Activated naive CD8-positive, alpha-beta T cell treated with anti-CD3 and anti-CD28 coated beads, Interleukin-2, amount 50 U/mL, for 24 hours (primary cell): ENCODE measurements around the gene TENM4.
A peak's percentile ranks its signal among the peaks of the same experiment; 100 is the strongest.

Experiments used
- ATAC-seq: fragments of 150-1000 bp; cut with Tn5 transposase; one replicate; pipeline ENCODE4 v1.10.0; 2021
- DNase-seq: peaks from one replicate; pipeline ENCODE4 v3.0.0; 2021
- H3K27ac Mint-ChIP-seq: one replicate; pipeline ENCODE4 v1.8.0; 2021; ENCODE audit warnings: mild to moderate bottlenecking, mixed read lengths
- H3K27me3 Mint-ChIP-seq: one replicate; pipeline ENCODE4 v1.8.0; 2021; ENCODE audit warnings: mixed read lengths
- H3K36me3 Mint-ChIP-seq: one replicate; pipeline ENCODE4 v1.8.0; 2021; ENCODE audit warnings: low read depth, mixed read lengths
- H3K4me1 Mint-ChIP-seq: one replicate; pipeline ENCODE4 v1.8.0; 2021; ENCODE audit warnings: mixed read lengths
- H3K4me3 Mint-ChIP-seq: one replicate; pipeline ENCODE4 v1.8.0; 2021; ENCODE audit warnings: mild to moderate bottlenecking, moderate library complexity, mixed read lengths
- H3K9me3 Mint-ChIP-seq: one replicate; pipeline ENCODE4 v1.8.0; 2021; ENCODE audit warnings: mixed read lengths

TENM4 gene

DNA sequence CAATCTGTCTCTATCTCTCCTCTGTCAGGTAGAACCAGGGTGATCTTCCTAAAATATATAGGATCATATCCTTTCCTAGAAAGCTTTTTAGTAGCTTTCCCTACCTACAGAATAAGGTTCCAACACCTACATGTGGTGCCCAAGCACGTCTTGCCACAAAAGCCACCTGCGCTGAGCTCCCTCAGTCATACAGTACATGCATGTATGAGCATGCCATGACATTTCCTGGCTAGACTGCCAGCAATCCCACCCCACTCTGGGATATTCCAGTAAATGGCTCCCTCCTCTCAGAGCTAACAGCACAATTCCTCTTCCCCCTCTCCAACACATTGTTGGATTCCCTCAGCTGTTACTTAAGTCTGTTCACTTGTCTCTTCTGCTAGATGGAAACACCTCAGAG lies 398.0 kb downstream of the TENM4 start:
- no peak for DNase-seq
- Mint-ChIP-seq H3K9me3 (no peaks in the 10 kb centered on the region), H3K27ac (no peak overlapping the region), H3K36me3 (no peaks in the 10 kb centered on the region), H3K4me3 (no peak overlapping the region), H3K27me3 (peaks cover 6% of the 10 kb centered on the region), H3K4me1 (no peaks in the 10 kb centered on the region)
- no peak for ATAC-seq

DNA sequence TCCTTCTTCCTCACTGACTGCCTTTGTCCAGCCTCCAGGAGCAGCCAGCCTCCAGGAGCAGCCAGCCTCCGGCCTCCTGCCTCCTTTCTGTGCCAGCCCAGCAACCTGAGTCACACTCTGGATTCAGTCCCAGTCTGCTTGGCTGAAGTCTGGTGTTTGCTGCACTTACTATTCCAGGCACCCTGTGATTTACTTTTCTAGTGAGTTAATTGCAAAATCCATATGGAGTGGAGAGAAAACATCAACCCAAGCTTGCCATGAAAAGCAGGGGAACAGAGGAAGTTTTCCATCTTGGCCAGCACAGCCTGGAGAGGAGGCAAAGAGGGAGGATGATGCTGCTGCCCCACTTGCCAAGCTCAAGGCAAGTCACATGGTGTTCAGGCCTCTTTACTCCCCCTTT lies 400.5 kb downstream of the TENM4 start:
- ATAC-seq (no peak), DNase-seq (no peak)
- Mint-ChIP-seq H3K4me1 (no peaks in the 10 kb centered on the region), H3K27me3 (peaks cover 11% of the 10 kb centered on the region), H3K36me3 (no peaks in the 10 kb centered on the region), H3K4me3 (no peak overlapping the region), H3K9me3 (no peaks in the 10 kb centered on the region), H3K27ac (no peak overlapping the region)

DNA sequence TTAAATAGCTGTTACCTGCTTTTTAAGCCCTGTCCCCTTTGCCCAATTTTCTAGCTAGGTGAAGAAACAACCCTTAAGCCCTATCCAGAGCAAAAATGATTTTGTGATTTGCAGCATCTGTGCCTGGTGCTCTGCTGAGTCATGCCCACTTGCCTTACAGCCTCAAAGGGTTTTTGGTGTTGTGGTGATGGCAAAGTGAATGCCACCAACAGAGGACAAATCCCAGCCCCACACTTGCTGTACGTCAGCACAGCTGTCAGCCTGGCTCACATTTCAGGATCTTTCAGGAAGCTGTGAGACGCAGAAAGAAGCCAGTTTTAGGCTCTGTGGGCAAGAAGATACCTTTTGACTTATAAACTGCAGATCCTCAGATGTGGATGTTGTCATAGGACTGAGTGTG lies 401.7 kb downstream of the TENM4 start:
- DNase-seq (no peak), ATAC-seq (no peak)
- Mint-ChIP-seq H3K27me3 (peaks cover 11% of the 10 kb centered on the region), H3K9me3 (no peaks in the 10 kb centered on the region), H3K27ac (no peak overlapping the region), H3K4me3 (no peak overlapping the region), H3K36me3 (no peaks in the 10 kb centered on the region), H3K4me1 (no peaks in the 10 kb centered on the region)

DNA sequence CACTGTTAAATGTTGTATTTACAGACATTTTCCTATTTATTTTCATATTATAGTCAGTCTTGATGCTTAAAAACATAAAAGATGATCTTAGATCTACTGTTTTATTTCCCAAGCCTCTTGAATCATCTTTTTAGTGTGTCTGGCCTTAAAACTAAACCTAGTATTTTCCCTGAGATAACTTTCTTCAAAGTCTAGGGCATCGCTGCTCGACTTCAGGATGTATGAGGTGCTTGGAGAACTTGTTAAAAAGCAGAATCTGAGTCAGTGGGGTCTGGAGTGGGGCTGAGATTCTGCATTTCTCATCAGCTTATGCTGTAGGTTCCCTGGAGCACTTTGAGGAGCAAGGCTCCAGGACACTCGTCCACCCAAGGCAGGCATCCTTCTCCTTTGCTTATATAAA lies 404.9 kb downstream of the TENM4 start:
- no peak for ATAC-seq
- Mint-ChIP-seq H3K9me3 (no peaks in the 10 kb centered on the region), H3K27ac (no peak overlapping the region), H3K4me1 (peaks cover 2% of the 10 kb centered on the region), H3K36me3 (no peaks in the 10 kb centered on the region), H3K27me3 (peaks cover 14% of the 10 kb centered on the region), H3K4me3 (no peak overlapping the region)
- no peak for DNase-seq

DNA sequence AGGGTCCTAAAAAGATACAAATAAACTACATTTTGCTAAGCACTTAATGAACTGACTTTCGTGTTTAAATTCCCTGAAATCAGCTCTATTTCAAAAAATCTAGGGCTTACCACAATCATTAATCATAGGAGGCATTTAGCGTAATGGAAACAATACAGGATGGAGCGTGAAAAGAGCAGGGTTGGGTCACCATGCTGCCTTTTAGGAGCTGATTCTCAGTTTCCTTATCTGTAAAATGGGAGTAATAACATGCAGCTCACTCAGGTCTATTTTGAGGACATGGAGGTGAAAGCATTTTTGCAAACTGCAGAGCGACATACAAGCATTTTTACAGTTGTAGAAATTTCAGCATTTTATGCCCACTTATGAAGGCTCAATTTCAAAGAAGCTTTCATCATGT lies 407.0 kb downstream of the TENM4 start:
- Mint-ChIP-seq H3K36me3 (no peaks in the 10 kb centered on the region), H3K4me1 (peaks cover 2% of the 10 kb centered on the region), H3K27ac (no peak overlapping the region), H3K4me3 (no peak overlapping the region), H3K9me3 (no peaks in the 10 kb centered on the region), H3K27me3 (peaks cover 26% of the 10 kb centered on the region)
- DNase-seq (no peak), ATAC-seq (peak; percentile 49)

GRCh38 chr11:79030448-79030847 lies 410.4 kb downstream of the TENM4 start:
- Mint-ChIP-seq H3K4me3 (no peak overlapping the region), H3K27me3 (peaks cover 37% of the 10 kb centered on the region), H3K36me3 (no peaks in the 10 kb centered on the region)

DNA sequence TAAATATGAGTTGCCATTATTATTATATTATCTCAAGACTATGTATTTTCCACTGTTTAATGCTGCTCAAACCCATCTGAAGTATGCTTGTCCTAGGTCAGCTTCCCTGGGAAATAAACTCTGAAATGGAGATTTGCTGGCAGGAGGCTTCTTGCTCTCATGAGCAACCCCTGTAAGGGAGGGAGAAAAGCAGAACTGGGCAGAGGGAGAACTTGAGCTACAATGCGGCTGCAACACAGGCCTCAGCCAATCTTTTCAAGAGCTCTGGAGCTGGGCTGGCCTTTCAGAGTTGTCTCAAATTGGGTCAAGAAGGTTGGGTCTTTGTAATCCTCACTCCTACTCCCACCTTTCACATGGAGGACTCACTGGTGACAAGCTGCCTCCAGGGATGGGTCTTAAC lies 412.6 kb downstream of the TENM4 start:
- Mint-ChIP-seq H3K4me1 (peaks cover 5% of the 10 kb centered on the region), H3K4me3 (no peak overlapping the region), H3K27me3 (peaks cover 43% of the 10 kb centered on the region), H3K36me3 (no peaks in the 10 kb centered on the region), H3K27ac (no peak overlapping the region), H3K9me3 (no peaks in the 10 kb centered on the region)
- no peak for DNase-seq
- no peak for ATAC-seq

More at GRCh38 chr11:79030448-79030847, 410.4 kb downstream of the TENM4 start:
- no peaks in the 10 kb centered on the region for H3K9me3 Mint-ChIP-seq
- no peak overlapping the region for H3K27ac Mint-ChIP-seq
- H3K4me1 Mint-ChIP-seq, result peaks cover 7% of the 10 kb centered on the region
- no peak for ATAC-seq
- no peak for DNase-seq

- Mint-ChIP-seq H3K4me3 (no peak overlapping the region), H3K4me1 (peaks cover 5% of the 10 kb centered on the region), H3K9me3 (no peaks in the 10 kb centered on the region), H3K27me3 (peaks cover 49% of the 10 kb centered on the region), H3K27ac (no peak overlapping the region), H3K36me3 (no peaks in the 10 kb centered on the region)
- DNase-seq (no peak), ATAC-seq (peak; percentile 33)
These were observed 413.9 kb downstream of the TENM4 start for GRCh38 chr11:79026803-79027445.

GRCh38 chr11:79025622-79026021 lies 415.2 kb downstream of the TENM4 start:
- Mint-ChIP-seq H3K4me3 (no peak overlapping the region), H3K27me3 (peaks cover 48% of the 10 kb centered on the region), H3K9me3 (no peaks in the 10 kb centered on the region)

GRCh38 chr11:79025097-79025496 lies 415.7 kb downstream of the TENM4 start:
- no peak overlapping the region for H3K4me3 Mint-ChIP-seq
- DNase-seq, result no peak
- no peaks in the 10 kb centered on the region for H3K36me3 Mint-ChIP-seq
- H3K9me3 Mint-ChIP-seq, result no peaks in the 10 kb centered on the region
- no peak overlapping the region for H3K27ac Mint-ChIP-seq
- H3K4me1 Mint-ChIP-seq, result peaks cover 5% of the 10 kb centered on the region
- H3K27me3 Mint-ChIP-seq, result peaks cover 45% of the 10 kb centered on the region
- ATAC-seq, result no peak

More at GRCh38 chr11:79025622-79026021, 415.2 kb downstream of the TENM4 start:
- ATAC-seq (no peak), DNase-seq (no peak)
- peaks cover 5% of the 10 kb centered on the region for H3K4me1 Mint-ChIP-seq
- no peak overlapping the region for H3K27ac Mint-ChIP-seq
- no peaks in the 10 kb centered on the region for H3K36me3 Mint-ChIP-seq

DNA sequence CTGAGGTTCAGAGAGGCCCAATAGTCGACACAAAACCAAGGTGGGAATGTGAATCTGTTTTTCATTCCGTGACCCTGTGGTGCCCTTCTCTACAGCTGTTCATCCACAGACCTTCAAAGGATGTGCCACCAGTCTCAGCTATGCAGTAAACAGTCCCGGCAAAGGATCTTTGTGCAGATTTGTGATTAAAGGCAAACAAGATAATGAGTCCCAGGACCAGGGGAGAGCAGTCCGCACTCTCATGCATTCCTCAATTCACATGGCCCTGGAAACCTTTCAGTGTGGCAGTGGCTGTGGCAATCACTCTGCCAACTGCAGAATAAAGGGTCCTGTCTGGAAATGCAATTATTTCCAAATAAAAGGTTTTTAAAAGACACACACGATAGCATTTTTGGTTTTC lies 418.6 kb downstream of the TENM4 start:
- no peaks in the 10 kb centered on the region for H3K36me3 Mint-ChIP-seq
- no peak overlapping the region for H3K27ac Mint-ChIP-seq
- DNase-seq (no peak), ATAC-seq (no peak)
- peaks cover 35% of the 10 kb centered on the region for H3K27me3 Mint-ChIP-seq
- no peak overlapping the region for H3K4me3 Mint-ChIP-seq
- peaks cover 14% of the 10 kb centered on the region for H3K4me1 Mint-ChIP-seq
- H3K9me3 Mint-ChIP-seq, result no peaks in the 10 kb centered on the region

GRCh38 chr11:79021601-79022000 lies 419.2 kb downstream of the TENM4 start:
- Mint-ChIP-seq H3K27ac (no peak overlapping the region), H3K4me1 (peaks cover 9% of the 10 kb centered on the region), H3K4me3 (no peak overlapping the region), H3K9me3 (no peaks in the 10 kb centered on the region), H3K36me3 (no peaks in the 10 kb centered on the region), H3K27me3 (peaks cover 31% of the 10 kb centered on the region)
- ATAC-seq (no peak), DNase-seq (no peak)

- Mint-ChIP-seq H3K4me1 (peaks cover 9% of the 10 kb centered on the region), H3K9me3 (no peaks in the 10 kb centered on the region), H3K27me3 (peaks cover 28% of the 10 kb centered on the region), H3K36me3 (no peaks in the 10 kb centered on the region), H3K27ac (no peak overlapping the region), H3K4me3 (no peak overlapping the region)
- no peak for DNase-seq
- ATAC-seq, result no peak
These were observed 420.9 kb downstream of the TENM4 start for GRCh38 chr11:79019975-79020374.

- no peak for DNase-seq
- no peaks in the 10 kb centered on the region for H3K9me3 Mint-ChIP-seq
- ATAC-seq, result no peak
These were observed 421.6 kb downstream of the TENM4 start for GRCh38 chr11:79019277-79019676.

DNA sequence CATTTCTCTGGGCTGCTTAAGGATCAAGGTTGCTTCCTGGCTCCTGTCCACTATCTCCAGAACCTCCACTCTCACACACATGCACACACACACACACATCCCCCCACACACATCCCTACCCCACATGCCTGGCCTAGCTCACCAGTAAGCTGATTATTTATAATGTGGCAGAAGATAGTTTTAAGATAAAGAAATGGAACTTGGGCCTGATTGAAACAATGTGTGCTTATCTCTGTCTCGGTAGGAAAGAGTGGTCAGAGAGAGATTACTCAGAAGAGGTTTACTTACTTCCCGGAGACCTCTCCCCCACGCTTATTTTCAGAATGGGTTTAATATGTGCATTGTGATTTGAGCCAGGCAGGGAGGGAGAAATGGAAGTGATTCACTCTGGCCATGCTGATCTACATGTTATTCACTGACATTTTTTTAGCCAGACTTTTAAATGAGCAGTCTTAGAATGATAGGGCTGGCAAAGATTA lies 422.4 kb downstream of the TENM4 start:
- H3K36me3 Mint-ChIP-seq, result no peaks in the 10 kb centered on the region
- no peak for DNase-seq
- ATAC-seq, result peak; percentile 70
- peaks cover 20% of the 10 kb centered on the region for H3K27me3 Mint-ChIP-seq
- no peak overlapping the region for H3K27ac Mint-ChIP-seq
- no peaks in the 10 kb centered on the region for H3K9me3 Mint-ChIP-seq
- peaks cover 9% of the 10 kb centered on the region for H3K4me1 Mint-ChIP-seq
- H3K4me3 Mint-ChIP-seq, result no peak overlapping the region

More at GRCh38 chr11:79019277-79019676, 421.6 kb downstream of the TENM4 start:
- peaks cover 28% of the 10 kb centered on the region for H3K27me3 Mint-ChIP-seq
- H3K4me3 Mint-ChIP-seq, result no peak overlapping the region
- H3K27ac Mint-ChIP-seq, result no peak overlapping the region
- H3K4me1 Mint-ChIP-seq, result peaks cover 9% of the 10 kb centered on the region
- H3K36me3 Mint-ChIP-seq, result no peaks in the 10 kb centered on the region

DNA sequence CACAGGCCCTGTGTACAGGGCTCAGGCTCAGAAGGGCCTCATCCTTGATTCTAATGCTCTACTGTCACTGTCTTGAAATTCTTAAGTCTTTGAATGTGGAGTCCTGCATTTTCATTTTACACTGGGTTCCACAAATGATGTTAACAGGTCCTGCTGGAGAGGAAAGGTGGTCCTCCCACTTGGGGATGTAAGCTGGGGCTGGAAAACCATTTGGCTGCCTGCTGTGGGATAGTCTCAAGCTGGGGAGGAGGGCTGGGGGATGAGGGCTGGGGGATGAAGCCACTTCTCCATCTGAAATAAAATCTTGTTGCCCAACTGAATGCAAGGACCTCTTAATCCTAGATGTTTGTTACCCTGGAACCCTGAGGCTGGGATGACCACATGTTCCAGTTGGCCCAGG lies 423.0 kb downstream of the TENM4 start:
- H3K27me3 Mint-ChIP-seq, result peaks cover 20% of the 10 kb centered on the region
- no peak overlapping the region for H3K4me3 Mint-ChIP-seq
- peaks cover 9% of the 10 kb centered on the region for H3K4me1 Mint-ChIP-seq
- DNase-seq (no peak), ATAC-seq (no peak)
- no peaks in the 10 kb centered on the region for H3K36me3 Mint-ChIP-seq
- H3K27ac Mint-ChIP-seq, result no peak overlapping the region
- no peaks in the 10 kb centered on the region for H3K9me3 Mint-ChIP-seq
